OCI-LY1 (cell line): Measurements from ENCODE around the gene VTI1A.

Source experiments
- H2AFZ ChIP-seq: fragments of 200-600 bp; sonication (generic), shearing (Covaris generic); 2 replicates; pipeline ENCODE4 v1.6.0; 2014; ENCODE audit warnings: antibody characterized with exemption, mild to moderate bottlenecking, low read length
- H3F3A ChIP-seq: fragments of 200-600 bp; sonication (generic), shearing (Covaris generic); 2 replicates; pipeline ENCODE4 v1.6.0; 2014; ENCODE audit warnings: mild to moderate bottlenecking, antibody characterized with exemption, low read length, moderate library complexity; ENCODE audit not compliant: insufficient read depth
- H3K27ac ChIP-seq: fragments of 200-600 bp; sonication (generic); 2 replicates; pipeline ENCODE4 v1.5.1; 2014; ENCODE audit warnings: low read length, mixed run types, mild to moderate bottlenecking, low read depth; ENCODE audit not compliant: poor library complexity, severe bottlenecking
- H3K27me3 ChIP-seq: fragments of 200-600 bp; sonication (generic); 2 replicates; pipeline ENCODE4 v1.6.0; 2014; ENCODE audit warnings: antibody characterized with exemption, mild to moderate bottlenecking, low read length, moderate library complexity; ENCODE audit not compliant: insufficient read depth
- H3K36me3 ChIP-seq: fragments of 200-600 bp; sonication (generic); 2 replicates; pipeline ENCODE4 v1.6.1; 2014; ENCODE audit warnings: mild to moderate bottlenecking, antibody characterized with exemption, low read length, moderate library complexity, mixed read lengths; ENCODE audit not compliant: insufficient read depth
- H3K4me1 ChIP-seq: fragments of 200-600 bp; sonication (generic); 2 replicates; pipeline ENCODE4 v1.5.1; 2014; ENCODE audit warnings: mild to moderate bottlenecking, low read length, moderate library complexity; ENCODE audit not compliant: insufficient read depth, severe bottlenecking
- H3K4me2 ChIP-seq: fragments of 200-600 bp; sonication (generic), shearing (Covaris generic); 2 replicates; pipeline ENCODE4 v1.6.1; 2014; ENCODE audit warnings: low read length
- H3K4me3 ChIP-seq: fragments of 200-600 bp; sonication (generic); 2 replicates; pipeline ENCODE4 v1.5.1; 2014; ENCODE audit warnings: low read length, low read depth, mild to moderate bottlenecking, mixed read lengths; ENCODE audit not compliant: poor library complexity, severe bottlenecking
- H3K79me2 ChIP-seq: fragments of 200-600 bp; shearing (Covaris generic); 2 replicates; pipeline ENCODE4 v1.6.1; 2016; ENCODE audit warnings: mixed run types, low read length, mixed read lengths; ENCODE audit not compliant: insufficient read depth
- H3K9ac ChIP-seq: fragments of 200-600 bp; sonication (generic), shearing (Covaris generic); 2 replicates; pipeline ENCODE4 v1.6.1; 2014; ENCODE audit warnings: mild to moderate bottlenecking, low read length, mixed read lengths
- H3K9me2 ChIP-seq: fragments of 200-600 bp; sonication (generic), shearing (Covaris generic); 2 replicates; pipeline ENCODE4 v1.6.1; 2014; ENCODE audit warnings: low read depth, mild to moderate bottlenecking, low read length, mixed read lengths
- H3K9me3 ChIP-seq: fragments of 200-600 bp; shearing (Covaris generic); 2 replicates; pipeline ENCODE4 v1.6.1; 2014; ENCODE audit warnings: low read length, mixed read lengths
- H4K20me1 ChIP-seq: fragments of 200-600 bp; sonication (generic), shearing (Covaris generic); 2 replicates; pipeline ENCODE4 v1.6.0; 2016; ENCODE audit warnings: mild to moderate bottlenecking, low read length; ENCODE audit not compliant: insufficient read depth
- EZH2 ChIP-seq: fragments of 200-600 bp; sonication (generic), shearing (Covaris generic); IDR thresholded peaks from 2 replicates; pipeline ENCODE4 v1.8.0; 2017; ENCODE audit warnings: borderline replicate concordance, mixed run types, mild to moderate bottlenecking, antibody characterized with exemption, low read length, moderate library complexity, mixed read lengths
- TF ChIP-seq, protein P1 (sequence below): fragments of 200-600 bp; sonication (generic), shearing (Covaris generic); IDR thresholded peaks from 2 replicates; pipeline ENCODE4 v1.5.1; 2017; ENCODE audit warnings: mild to moderate bottlenecking, antibody characterized with exemption, low read length, moderate library complexity, mixed read lengths

The VTI1A gene

DNA sequence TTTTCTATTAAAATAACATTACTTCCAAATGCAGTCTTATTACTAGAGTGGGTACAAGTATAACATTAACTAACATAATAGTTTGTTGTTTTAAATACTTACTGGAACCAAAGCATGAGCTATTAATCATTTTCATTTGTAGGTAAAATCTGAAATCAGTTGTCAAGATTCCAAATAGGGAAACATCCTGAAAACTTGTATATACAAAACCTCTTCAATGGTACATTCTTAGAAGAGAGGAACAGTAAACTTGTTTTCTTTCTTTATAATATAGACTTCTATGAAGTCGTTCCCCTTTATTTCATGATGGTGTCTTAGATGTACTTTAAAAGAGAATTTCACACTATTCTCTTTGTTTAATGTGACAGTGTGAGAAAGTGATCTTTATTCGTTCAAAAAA, 85.9 kb downstream of the VTI1A start:
- no peak overlapping the region for H3K9ac ChIP-seq
- no peak overlapping the region for H3K4me2 ChIP-seq
- no peak overlapping the region for H3K27ac ChIP-seq
- H3K9me2 ChIP-seq, result no peaks in the 10 kb centered on the region
- peaks cover 15% of the 10 kb centered on the region for H3K4me1 ChIP-seq
- TF ChIP-seq, protein P1, sequence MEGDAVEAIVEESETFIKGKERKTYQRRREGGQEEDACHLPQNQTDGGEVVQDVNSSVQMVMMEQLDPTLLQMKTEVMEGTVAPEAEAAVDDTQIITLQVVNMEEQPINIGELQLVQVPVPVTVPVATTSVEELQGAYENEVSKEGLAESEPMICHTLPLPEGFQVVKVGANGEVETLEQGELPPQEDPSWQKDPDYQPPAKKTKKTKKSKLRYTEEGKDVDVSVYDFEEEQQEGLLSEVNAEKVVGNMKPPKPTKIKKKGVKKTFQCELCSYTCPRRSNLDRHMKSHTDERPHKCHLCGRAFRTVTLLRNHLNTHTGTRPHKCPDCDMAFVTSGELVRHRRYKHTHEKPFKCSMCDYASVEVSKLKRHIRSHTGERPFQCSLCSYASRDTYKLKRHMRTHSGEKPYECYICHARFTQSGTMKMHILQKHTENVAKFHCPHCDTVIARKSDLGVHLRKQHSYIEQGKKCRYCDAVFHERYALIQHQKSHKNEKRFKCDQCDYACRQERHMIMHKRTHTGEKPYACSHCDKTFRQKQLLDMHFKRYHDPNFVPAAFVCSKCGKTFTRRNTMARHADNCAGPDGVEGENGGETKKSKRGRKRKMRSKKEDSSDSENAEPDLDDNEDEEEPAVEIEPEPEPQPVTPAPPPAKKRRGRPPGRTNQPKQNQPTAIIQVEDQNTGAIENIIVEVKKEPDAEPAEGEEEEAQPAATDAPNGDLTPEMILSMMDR, result no peak
- H2AFZ ChIP-seq, result no peak overlapping the region
- no peaks in the 10 kb centered on the region for H3F3A ChIP-seq
- no peak overlapping the region for H3K4me3 ChIP-seq
- H3K36me3 ChIP-seq, result no peaks in the 10 kb centered on the region
- no peaks in the 10 kb centered on the region for H3K27me3 ChIP-seq
- no peaks in the 10 kb centered on the region for H3K79me2 ChIP-seq
- H4K20me1 ChIP-seq, result no peaks in the 10 kb centered on the region
- no peaks in the 10 kb centered on the region for H3K9me3 ChIP-seq

DNA sequence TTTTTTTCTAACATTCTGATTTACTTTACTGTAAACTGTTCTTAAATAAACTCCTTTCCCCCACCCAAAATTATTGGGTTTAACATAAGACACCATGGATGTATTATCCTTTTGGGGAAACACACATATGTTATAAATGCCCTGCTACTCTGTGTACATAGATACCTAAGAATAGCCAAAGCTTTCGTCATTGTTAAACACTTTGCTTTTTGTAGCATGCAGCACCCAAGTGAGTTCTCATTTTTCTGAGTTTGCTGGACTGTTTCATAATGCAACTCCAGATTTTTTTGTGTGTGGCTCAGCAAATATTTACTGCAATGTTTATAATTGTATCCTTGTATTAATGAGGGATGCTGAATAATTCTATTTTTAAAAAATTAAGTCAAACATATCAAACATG, 86.9 kb downstream of the VTI1A start:
- H3K9me3 ChIP-seq, result no peaks in the 10 kb centered on the region
- no peak for TF ChIP-seq EZH2
- TF ChIP-seq, protein P1, result no peak
- H4K20me1 ChIP-seq, result no peaks in the 10 kb centered on the region
- no peaks in the 10 kb centered on the region for H3K27me3 ChIP-seq
- no peak overlapping the region for H3K4me3 ChIP-seq
- H3K4me1 ChIP-seq, result peaks cover 15% of the 10 kb centered on the region
- H3K79me2 ChIP-seq, result no peaks in the 10 kb centered on the region
- peaks cover 6% of the 10 kb centered on the region; the same call in 1 of the 2 replicates for H3K36me3 ChIP-seq
- H3K4me2 ChIP-seq, result no peak overlapping the region
- H3F3A ChIP-seq, result no peaks in the 10 kb centered on the region
- H3K9ac ChIP-seq, result no peak overlapping the region
- H2AFZ ChIP-seq, result no peak overlapping the region
- no peaks in the 10 kb centered on the region for H3K9me2 ChIP-seq
- no peak overlapping the region for H3K27ac ChIP-seq

DNA sequence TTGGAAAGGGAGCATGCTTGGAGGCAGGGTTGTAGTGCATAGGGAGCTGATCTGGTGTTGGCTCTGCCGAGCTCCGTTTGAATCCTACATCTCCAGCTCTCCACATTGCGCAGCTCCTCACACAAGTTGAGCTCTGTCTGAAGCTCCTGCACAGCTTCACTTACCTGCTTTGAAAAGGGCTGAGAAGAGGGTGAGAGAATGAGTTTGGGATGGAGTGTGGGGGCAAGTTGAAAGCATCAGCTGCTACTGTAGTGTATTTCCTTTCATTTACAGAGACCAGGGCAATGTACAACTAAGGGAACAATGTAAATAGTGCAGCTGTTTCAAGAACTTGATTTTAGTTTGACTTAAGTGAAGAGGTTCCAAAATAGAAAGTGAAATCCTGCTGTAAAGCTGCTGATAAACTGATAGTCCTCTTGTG, 88.5 kb downstream of the VTI1A start:
- Histone ChIP-seq H3F3A (no peaks in the 10 kb centered on the region), H3K27ac (no peak overlapping the region), H3K27me3 (no peaks in the 10 kb centered on the region), H3K79me2 (no peaks in the 10 kb centered on the region), H3K36me3 (peaks cover 12% of the 10 kb centered on the region; the same call in 1 of the 2 replicates), H3K9me3 (no peaks in the 10 kb centered on the region), H3K4me2 (no peak overlapping the region), H4K20me1 (no peaks in the 10 kb centered on the region), H3K9ac (no peak overlapping the region), H3K9me2 (no peaks in the 10 kb centered on the region), H3K4me3 (no peak overlapping the region), H3K4me1 (peaks cover 15% of the 10 kb centered on the region), H2AFZ (no peak overlapping the region)
- TF ChIP-seq, protein P1, result no peak
- no peak for TF ChIP-seq EZH2
